GM12864 (cell line): ENCODE results near the gene RANBP3.
"Not testable (repeated sequence)": the region's sequence is repeated elsewhere in the genome, so short reads cannot be mapped to it uniquely, and the experiment has no call there.

ENCODE experiments used
- DNase-seq: peaks from one replicate; pipeline ENCODE4 v3.0.0-alpha.2; 2011; ENCODE audit warnings: low read depth
- H3K4me3 ChIP-seq: 2 replicates; pipeline ENCODE4 v1.5.1; 2011; ENCODE audit warnings: mild to moderate bottlenecking, low read depth, low read length, control low read depth
- TF ChIP-seq, protein P1 (sequence below): IDR thresholded peaks from 2 replicates; pipeline ENCODE4 v1.5.1; 2011; ENCODE audit warnings: low read depth, mild to moderate bottlenecking, moderate library complexity, low read length, control low read depth, inconsistent platforms; ENCODE audit errors: missing control alignments

The RANBP3 gene

DNA sequence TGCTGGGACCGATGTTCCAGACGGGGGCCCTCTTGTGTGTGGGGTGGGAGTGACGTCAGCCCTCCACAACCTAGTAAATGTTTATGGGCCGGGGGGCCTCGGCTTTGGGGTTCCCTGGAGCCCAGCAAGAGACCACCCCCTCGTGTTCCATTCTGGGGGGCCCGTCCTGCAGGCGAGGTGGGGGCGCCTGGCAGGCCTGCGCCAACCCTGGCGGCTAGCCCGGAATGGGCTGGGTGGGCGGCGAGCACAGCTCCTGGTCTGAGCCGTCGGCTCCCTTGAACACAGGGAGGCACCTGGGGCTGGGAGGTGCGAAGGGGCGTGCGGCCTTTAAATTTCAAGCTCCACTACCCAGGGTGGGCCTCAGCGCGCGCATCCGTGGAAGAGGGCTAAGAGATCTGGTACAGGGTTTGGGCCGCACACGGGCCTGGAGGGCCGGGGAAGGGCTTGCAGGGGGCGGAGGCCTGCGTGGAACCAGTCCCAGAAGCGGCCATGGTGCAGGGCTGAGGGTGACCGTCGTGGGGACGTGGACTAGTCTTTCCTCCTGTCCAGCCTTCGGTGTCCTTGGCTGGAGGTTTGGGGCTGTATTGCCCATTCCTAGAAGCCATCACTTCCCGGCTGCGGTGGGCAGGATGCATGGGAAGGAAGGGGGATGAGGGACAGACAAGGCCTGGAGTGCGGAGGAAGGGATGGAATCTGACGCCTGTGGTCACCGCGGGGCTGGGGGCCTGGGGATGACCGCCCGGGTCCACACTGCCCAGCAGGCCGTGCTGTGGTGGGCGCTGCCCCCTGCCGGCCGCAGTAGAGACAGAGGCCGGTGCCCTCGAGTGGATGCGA is 85.8 kb downstream of the RANBP3 start:
- DNase-seq = no peak
- no peak overlapping the region for H3K4me3 ChIP-seq
- TF ChIP-seq, protein P1, sequence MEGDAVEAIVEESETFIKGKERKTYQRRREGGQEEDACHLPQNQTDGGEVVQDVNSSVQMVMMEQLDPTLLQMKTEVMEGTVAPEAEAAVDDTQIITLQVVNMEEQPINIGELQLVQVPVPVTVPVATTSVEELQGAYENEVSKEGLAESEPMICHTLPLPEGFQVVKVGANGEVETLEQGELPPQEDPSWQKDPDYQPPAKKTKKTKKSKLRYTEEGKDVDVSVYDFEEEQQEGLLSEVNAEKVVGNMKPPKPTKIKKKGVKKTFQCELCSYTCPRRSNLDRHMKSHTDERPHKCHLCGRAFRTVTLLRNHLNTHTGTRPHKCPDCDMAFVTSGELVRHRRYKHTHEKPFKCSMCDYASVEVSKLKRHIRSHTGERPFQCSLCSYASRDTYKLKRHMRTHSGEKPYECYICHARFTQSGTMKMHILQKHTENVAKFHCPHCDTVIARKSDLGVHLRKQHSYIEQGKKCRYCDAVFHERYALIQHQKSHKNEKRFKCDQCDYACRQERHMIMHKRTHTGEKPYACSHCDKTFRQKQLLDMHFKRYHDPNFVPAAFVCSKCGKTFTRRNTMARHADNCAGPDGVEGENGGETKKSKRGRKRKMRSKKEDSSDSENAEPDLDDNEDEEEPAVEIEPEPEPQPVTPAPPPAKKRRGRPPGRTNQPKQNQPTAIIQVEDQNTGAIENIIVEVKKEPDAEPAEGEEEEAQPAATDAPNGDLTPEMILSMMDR = peak; percentile 53

DNA sequence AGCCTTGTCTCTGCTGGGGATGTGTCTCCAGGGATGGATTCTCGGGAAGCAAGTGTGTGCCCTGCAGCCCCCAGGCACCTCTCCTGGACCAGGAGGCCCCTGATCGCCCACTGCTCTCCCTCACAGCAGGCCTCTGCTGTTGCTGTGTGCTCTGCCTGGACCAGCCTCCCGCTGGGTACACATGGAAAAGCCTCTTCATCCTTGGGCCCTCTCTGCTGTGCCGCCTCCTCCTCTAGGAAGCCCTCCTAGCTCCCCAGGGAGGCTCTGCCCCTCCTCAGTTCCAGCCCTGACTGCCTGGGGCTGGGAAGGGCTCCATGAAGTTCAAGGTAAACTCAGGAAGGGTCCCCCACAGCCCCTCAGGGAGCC is 86.4 kb downstream of the RANBP3 start:
- no peak for DNase-seq
- TF ChIP-seq, protein P1 = no peak
- H3K4me3 ChIP-seq = no peak overlapping the region

DNA sequence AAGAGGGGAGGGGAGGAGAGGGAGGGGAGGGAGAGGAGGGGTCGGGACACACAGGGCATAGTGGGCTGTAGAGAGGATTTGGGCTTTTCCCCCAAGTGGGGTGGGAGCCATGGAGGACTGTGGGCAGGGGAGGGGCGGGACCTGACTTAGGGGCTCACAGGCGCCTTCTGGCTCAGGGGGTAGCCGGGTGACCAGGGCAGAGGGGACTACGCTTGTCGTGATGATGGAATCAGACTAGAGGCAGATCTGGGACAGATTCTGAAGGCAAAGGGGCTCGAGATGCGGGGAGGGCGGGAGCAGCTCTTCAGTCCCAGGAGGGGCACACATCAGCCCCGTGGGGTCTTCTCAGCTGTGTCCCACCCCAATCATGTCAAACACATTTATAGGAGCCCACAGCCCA is 87.8 kb downstream of the RANBP3 start:
- no peak overlapping the region for H3K4me3 ChIP-seq
- TF ChIP-seq, protein P1 = no peak
- no peak for DNase-seq

DNA sequence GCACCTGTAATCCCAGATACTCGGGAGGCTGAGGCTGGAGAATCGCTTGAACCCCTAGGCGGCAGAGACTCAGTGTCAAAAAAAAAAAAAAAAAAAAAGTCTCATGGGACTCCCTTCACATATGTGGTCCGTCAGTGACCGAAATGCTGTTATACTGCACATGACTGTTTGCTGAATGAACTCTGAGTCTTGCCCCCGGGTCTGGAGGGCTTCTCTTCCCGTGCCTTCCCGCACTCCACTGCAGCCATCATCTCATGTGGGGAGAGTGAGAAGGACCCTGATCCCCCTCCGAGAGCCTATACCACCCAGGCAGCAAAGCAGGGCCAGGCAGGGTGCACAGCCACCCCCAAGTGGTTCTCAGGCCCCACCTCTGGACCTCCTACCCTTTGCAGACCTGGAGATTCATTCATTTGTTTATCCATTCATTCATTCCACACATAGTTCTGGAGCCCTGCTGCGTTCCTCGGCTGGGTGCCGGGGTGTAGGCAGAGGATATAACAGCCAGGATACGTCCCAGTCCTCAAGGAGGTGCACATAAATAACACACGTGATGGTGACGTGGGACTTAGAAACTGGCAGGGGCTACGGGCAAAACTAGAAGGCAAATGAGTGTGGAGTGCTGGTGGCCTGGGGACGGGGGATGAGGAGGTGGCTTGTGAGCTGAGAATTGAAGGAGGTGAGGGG is 88.5 kb downstream of the RANBP3 start:
- TF ChIP-seq, protein P1 = no peak
- no peak overlapping the region for H3K4me3 ChIP-seq
- DNase-seq = no peak

DNA sequence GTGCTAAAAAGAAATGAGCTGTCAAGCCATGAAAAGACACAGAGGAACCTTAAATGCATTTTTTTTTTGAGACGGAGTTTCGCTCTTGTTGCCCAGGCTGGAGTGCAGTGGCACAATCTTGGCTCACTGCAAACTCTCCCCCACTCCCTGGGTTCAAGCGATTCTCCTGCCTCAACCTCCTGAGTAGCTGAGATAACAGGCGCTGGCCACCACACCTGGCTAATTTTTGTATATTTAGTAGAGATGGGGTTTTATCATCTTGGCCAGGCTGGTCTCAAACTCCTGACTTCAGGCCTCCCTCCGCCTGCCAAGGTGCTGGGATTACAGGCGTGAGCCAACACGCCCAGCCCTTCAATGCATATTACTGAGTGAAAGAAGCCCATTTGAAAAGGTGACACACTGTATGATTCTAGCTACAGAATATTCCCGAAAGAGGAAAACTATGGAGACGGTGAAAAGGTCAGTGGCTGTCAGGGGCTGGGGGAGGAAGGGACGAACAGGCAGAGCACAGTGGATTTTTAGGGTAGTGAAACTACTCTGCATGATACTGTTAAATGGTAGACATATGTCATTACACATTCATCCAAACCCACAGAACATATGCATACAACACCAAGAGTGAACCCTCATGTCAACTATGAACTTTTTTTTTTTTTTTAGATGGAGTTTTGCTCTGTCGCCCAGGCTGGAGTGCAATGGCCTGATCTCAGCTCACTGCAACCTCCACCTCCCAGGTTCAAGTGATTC is 93.7 kb downstream of the RANBP3 start:
- DNase-seq, H3K4me3 ChIP-seq: not testable (repeated sequence)

DNA sequence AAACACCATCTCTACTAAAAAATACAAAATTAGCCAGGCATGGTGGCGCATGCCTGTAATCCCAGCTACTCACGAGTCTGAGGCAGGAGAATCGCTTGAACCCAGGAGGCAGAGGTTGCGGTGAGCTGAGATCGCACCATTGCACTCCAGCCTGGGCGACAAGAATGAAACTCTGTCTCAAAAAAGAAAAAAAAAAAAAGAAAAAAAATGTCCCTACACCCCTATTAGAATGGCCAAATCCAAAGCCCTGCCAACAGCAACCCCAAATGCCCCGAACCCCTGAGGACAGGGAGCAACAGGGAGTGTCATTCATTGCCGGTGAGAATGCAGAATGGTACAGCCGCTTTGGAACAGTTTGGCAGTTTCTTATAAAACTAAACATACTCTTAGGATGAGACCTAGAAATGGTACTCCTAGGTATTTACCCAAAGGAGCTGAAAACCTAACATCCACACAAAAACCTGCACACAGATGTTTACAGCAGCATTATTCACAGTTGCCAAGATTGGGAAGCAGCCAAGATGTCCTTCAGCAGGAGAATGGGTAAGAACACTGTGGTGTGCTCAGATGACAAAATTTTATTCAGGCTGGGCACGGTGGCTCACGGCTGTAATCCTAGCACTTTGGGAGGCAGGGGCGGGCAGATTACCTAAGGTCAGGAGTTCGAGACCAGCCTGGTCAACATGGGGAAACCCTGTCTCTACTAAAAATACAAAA is 94.6 kb downstream of the RANBP3 start:
- DNase-seq, H3K4me3 ChIP-seq: not testable (repeated sequence)

DNA sequence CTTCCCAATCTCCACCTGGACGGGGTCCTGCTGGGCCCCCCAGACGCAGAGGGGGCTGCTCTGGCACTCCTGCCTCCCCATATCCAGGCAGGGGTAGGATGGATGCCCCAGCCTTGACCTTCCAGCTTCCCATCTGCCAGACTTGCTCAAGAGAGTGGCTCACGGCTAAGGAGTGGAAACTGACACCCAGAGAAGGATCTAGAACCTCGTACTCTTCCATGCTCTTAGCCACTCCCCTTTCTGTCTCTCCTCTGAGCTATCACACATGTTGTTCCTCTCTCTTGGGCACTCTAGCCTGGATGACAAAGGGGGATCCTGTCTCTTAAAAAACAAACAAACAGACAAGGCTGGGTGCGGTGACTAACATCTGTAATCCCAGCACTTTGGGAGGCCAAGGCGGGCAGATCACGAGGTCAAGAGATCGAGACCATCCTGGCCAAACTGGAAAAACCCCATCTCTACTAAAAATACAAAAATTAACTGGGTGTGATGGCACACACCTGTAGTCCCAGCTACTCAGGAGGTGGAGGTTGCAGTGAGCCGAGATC is 95.4 kb downstream of the RANBP3 start:
- H3K4me3 ChIP-seq = no peak overlapping the region
- TF ChIP-seq, protein P1 = no peak
- no peak for DNase-seq
